Sciatic nerve (tissue), 1 donor: ENCODE measurements around the gene ARHGEF19. TPM values are rescaled to one million over a fixed set of nuclear protein-coding genes. Genes with fewer than 3 reads are reported as not detected.

Source experiments
- total RNA-seq: library from RNA; stranded (reverse); fragmentation: NEBNext Ultra II Directional; extraction: Animal tissue kit (Norgen Biotek cat#: 25700); gene quantifications from one replicate; pipeline ENCODE4 v1.2.1, GENCODE V29; 2021
- donor health status: DM: no; HTN: no; CAD: no.

ARHGEF19 gene
- total RNA-seq, 1 donor from 2014 or later: 4.6 TPM

Other genes starting within 250 kb of the ARHGEF19 start
- gene ZBTB17, start 236.6 kb downstream of the ARHGEF19 start, total RNA-seq: 37.7 TPM
- gene SRARP, start 208.4 kb downstream of the ARHGEF19 start, total RNA-seq: 0.18 TPM
- gene HSPB7, start 194.6 kb downstream of the ARHGEF19 start, total RNA-seq: 10.7 TPM
- 0.13 TPM for gene CLCNKA, start 190.6 kb downstream of the ARHGEF19 start, total RNA-seq
- 1.4 TPM for gene CLCNKB, start 168.9 kb downstream of the ARHGEF19 start, total RNA-seq
- not detected for gene FAM131C, start 139.0 kb downstream of the ARHGEF19 start, total RNA-seq
- 31.3 TPM for gene EPHA2, start 56.6 kb downstream of the ARHGEF19 start, total RNA-seq
- 9.8 TPM for gene CPLANE2, start 24.5 kb upstream of the ARHGEF19 start, total RNA-seq
- gene FBXO42, start 139.8 kb upstream of the ARHGEF19 start, total RNA-seq: 27.3 TPM
- 99.4 TPM for gene SZRD1, start 154.6 kb upstream of the ARHGEF19 start, total RNA-seq
- gene SPATA21, start 224.8 kb upstream of the ARHGEF19 start, total RNA-seq: 0.49 TPM
- gene NECAP2, start 228.1 kb upstream of the ARHGEF19 start, total RNA-seq: 52.9 TPM